ENCODE data around the gene ARHGAP19.
"Not testable (repeated sequence)": the region's sequence is repeated elsewhere in the genome, so short reads cannot be mapped to it uniquely, and the experiment has no call there.

ARHGAP19 gene

GRCh38 chr10:97321804-97322190 lies 29.4 kb upstream of the ARHGAP19 start:
- DNase-seq (ENCODE audit: low read depth in 2 of 2), result no peak

GRCh38 chr10:97321032-97321803 lies 28.8 kb upstream of the ARHGAP19 start:
- no peak for DNase-seq (ENCODE audit: low read depth in 2 of 2)

GRCh38 chr10:97320480-97321031 lies 28.1 kb upstream of the ARHGAP19 start:
- DNase-seq (ENCODE audit: low read depth in 2 of 2), result no peak

GRCh38 chr10:97319671-97320479 lies 27.4 kb upstream of the ARHGAP19 start:
- DNase-seq (ENCODE audit: low read depth in 2 of 2), result peak; percentile 37 to 40

GRCh38 chr10:97318772-97319651 lies 26.6 kb upstream of the ARHGAP19 start, which contains the start of gene FRAT1:
TSS of gene FRAT1 (plus strand) at chr10:97319271. CDS start at chr10:97319454, 183 bp downstream.
- peak; percentile 80 to 83 for DNase-seq (ENCODE audit: low read depth in 2 of 2)

- DNase-seq (ENCODE audit: low read depth in 2 of 2), result no peak
Observed at GRCh38 chr10:97314671-97315070, 22.2 kb upstream of the ARHGAP19 start.

GRCh38 chr10:97312897-97313296 lies 20.5 kb upstream of the ARHGAP19 start:
- no peak for DNase-seq (ENCODE audit: low read depth in 2 of 2)

GRCh38 chr10:97311111-97311626 lies 18.7 kb upstream of the ARHGAP19 start:
- DNase-seq (ENCODE audit: low read depth in 2 of 2), result no peak

- DNase-seq (ENCODE audit: low read depth in 2 of 2), result no peak
Observed at GRCh38 chr10:97307866-97308780, 15.7 kb upstream of the ARHGAP19 start.

GRCh38 chr10:97307441-97307840 lies 15.0 kb upstream of the ARHGAP19 start:
- no peak for DNase-seq (ENCODE audit: low read depth in 2 of 2)

- no peak for DNase-seq (ENCODE audit: low read depth in 2 of 2)
Observed at GRCh38 chr10:97302088-97302791, 9.8 kb upstream of the ARHGAP19 start.

- DNase-seq (ENCODE audit: low read depth in 2 of 2), result no peak
Observed at GRCh38 chr10:97300980-97301379, 8.5 kb upstream of the ARHGAP19 start.

- DNase-seq (ENCODE audit: low read depth in 2 of 2), result no peak
Observed at GRCh38 chr10:97298223-97298571, 5.8 kb upstream of the ARHGAP19 start.

GRCh38 chr10:97297556-97298222 lies 5.3 kb upstream of the ARHGAP19 start:
- no peak for DNase-seq (ENCODE audit: low read depth in 2 of 2)

GRCh38 chr10:97292862-97293198 lies 393 bp upstream of the ARHGAP19 start:
- DNase-seq (ENCODE audit: low read depth in 2 of 2), result no peak

- no peak for DNase-seq (ENCODE audit: low read depth in 2 of 2)
Observed at GRCh38 chr10:97291357-97292096, 910 bp downstream of the ARHGAP19 start.

- DNase-seq (ENCODE audit: low read depth in 2 of 2), result not testable (repeated sequence)
Observed at GRCh38 chr10:97290576-97291356, 1.7 kb downstream of the ARHGAP19 start.

GRCh38 chr10:97290076-97290475 lies 2.4 kb downstream of the ARHGAP19 start:
- DNase-seq (ENCODE audit: low read depth in 2 of 2), result not testable (repeated sequence)

Measured in activated CD4-positive, alpha-beta T cell treated with anti-CD3 and anti-CD28 coated beads for 24 hours (primary cell).